Mesodermal cell (in vitro differentiated cells): ENCODE measurements around the gene NKIRAS2.

Source experiments
- H3K27ac ChIP-seq: 2 replicates; pipeline ENCODE4 v1.7.0; 2013; ENCODE audit warnings: mild to moderate bottlenecking, low read depth, low read length, moderate library complexity; ENCODE audit not compliant: severe bottlenecking
- H3K36me3 ChIP-seq: 2 replicates; pipeline ENCODE4 v1.7.1; 2013; ENCODE audit warnings: mild to moderate bottlenecking, low read length, moderate library complexity; ENCODE audit not compliant: control insufficient read depth, insufficient read depth
- H3K4me1 ChIP-seq: one replicate; pipeline ENCODE4 v1.7.1; 2013; ENCODE audit warnings: mild to moderate bottlenecking, low read length; ENCODE audit not compliant: insufficient read depth, control insufficient read depth, poor library complexity, severe bottlenecking
- H3K4me3 ChIP-seq: 2 replicates; pipeline ENCODE4 v1.7.0; 2013; ENCODE audit warnings: low read length, control low read depth, mild to moderate bottlenecking; ENCODE audit not compliant: insufficient read depth, poor library complexity, severe bottlenecking; ENCODE audit errors: extremely low read depth
- H3K9me3 ChIP-seq: 2 replicates; pipeline ENCODE4 v1.7.1; 2013; ENCODE audit warnings: mild to moderate bottlenecking, low read length, moderate library complexity; ENCODE audit not compliant: control insufficient read depth
- WGBS, 2 experiments: methylation state at CpG; one replicate each; pipeline ENCODE4 v1.1.5; 2013; ENCODE audit warnings: missing lambda C conversion rate in 2 of 2; ENCODE audit not compliant: insufficient coverage in 2 of 2; 5-methylcytosine and 5-hydroxymethylcytosine counted together

NKIRAS2 gene

GRCh38 chr17:42058063-42058462 is 38.2 kb downstream of the NKIRAS2 start:
- Histone ChIP-seq H3K9me3 (no peaks in the 10 kb centered on the region), H3K36me3 (no peaks in the 10 kb centered on the region), H3K4me1 (peaks cover 15% of the 10 kb centered on the region), H3K27ac (no peak overlapping the region), H3K4me3 (no peak overlapping the region)
- 85 to 89% methylated on average over 7 of the region's 7 CpGs for WGBS, 2 experiments

GRCh38 chr17:42059815-42060214 is 39.9 kb downstream of the NKIRAS2 start:
- no peaks in the 10 kb centered on the region for H3K36me3 ChIP-seq
- H3K4me3 ChIP-seq = no peak overlapping the region
- H3K27ac ChIP-seq = no peak overlapping the region
- H3K9me3 ChIP-seq = no peaks in the 10 kb centered on the region
- 100% methylated on average over 1 of the region's 4 CpGs; no CpG with 5 or more reads in 1 of the 2 experiments for WGBS, 2 experiments
- H3K4me1 ChIP-seq = peaks cover 20% of the 10 kb centered on the region

- H3K36me3 ChIP-seq = no peaks in the 10 kb centered on the region
- WGBS, 2 experiments = 92 to 95% methylated on average over 3 to 4 of the region's 4 CpGs
- no peaks in the 10 kb centered on the region for H3K9me3 ChIP-seq
These were observed 40.3 kb downstream of the NKIRAS2 start for GRCh38 chr17:42060231-42060630.

GRCh38 chr17:42061646-42062487 is 42.0 kb downstream of the NKIRAS2 start:
- Histone ChIP-seq H3K36me3 (no peaks in the 10 kb centered on the region), H3K27ac (no peak overlapping the region), H3K4me3 (no peak overlapping the region), H3K4me1 (peaks cover 10% of the 10 kb centered on the region), H3K9me3 (no peaks in the 10 kb centered on the region)
- 70% methylated on average over 5 of the region's 5 CpGs for WGBS, 2 experiments

More at GRCh38 chr17:42060231-42060630, 40.3 kb downstream of the NKIRAS2 start:
- H3K4me1 ChIP-seq = peaks cover 16% of the 10 kb centered on the region
- H3K27ac ChIP-seq = no peak overlapping the region
- H3K4me3 ChIP-seq = no peak overlapping the region

- Histone ChIP-seq H3K36me3 (no peaks in the 10 kb centered on the region), H3K4me1 (peaks cover 10% of the 10 kb centered on the region), H3K9me3 (no peaks in the 10 kb centered on the region), H3K4me3 (no peak overlapping the region), H3K27ac (no peak overlapping the region)
- WGBS, 2 experiments = 92 to 95% methylated on average over 13 of the region's 14 CpGs
These were observed 42.8 kb downstream of the NKIRAS2 start for GRCh38 chr17:42062681-42063080.

GRCh38 chr17:42065201-42065600 is 45.3 kb downstream of the NKIRAS2 start:
- H3K36me3 ChIP-seq = no peaks in the 10 kb centered on the region
- WGBS, 2 experiments = 88 to 100% methylated on average over 2 of the region's 2 CpGs

GRCh38 chr17:42067371-42068091 is 47.6 kb downstream of the NKIRAS2 start:
- no peak overlapping the region for H3K4me3 ChIP-seq
- 52 to 62% methylated on average over 10 to 11 of the region's 12 CpGs for WGBS, 2 experiments
- H3K4me1 ChIP-seq = peaks cover 14% of the 10 kb centered on the region
- no peak overlapping the region for H3K27ac ChIP-seq
- no peaks in the 10 kb centered on the region for H3K36me3 ChIP-seq
- no peaks in the 10 kb centered on the region for H3K9me3 ChIP-seq

More at GRCh38 chr17:42065201-42065600, 45.3 kb downstream of the NKIRAS2 start:
- Histone ChIP-seq H3K4me1 (peaks cover 10% of the 10 kb centered on the region), H3K4me3 (no peak overlapping the region), H3K27ac (no peak overlapping the region), H3K9me3 (no peaks in the 10 kb centered on the region)

- Histone ChIP-seq H3K4me1 (peaks cover 6% of the 10 kb centered on the region), H3K4me3 (no peak overlapping the region), H3K36me3 (no peaks in the 10 kb centered on the region), H3K27ac (no peak overlapping the region), H3K9me3 (no peaks in the 10 kb centered on the region)
- 89 to 100% methylated on average over 1 to 3 of the region's 3 CpGs for WGBS, 2 experiments
These were observed 49.1 kb downstream of the NKIRAS2 start for GRCh38 chr17:42068979-42069378.

- no CpG with 5 or more reads among the region's 3 CpGs for WGBS, 2 experiments
- H3K9me3 ChIP-seq = no peaks in the 10 kb centered on the region
These were observed 51.9 kb downstream of the NKIRAS2 start for GRCh38 chr17:42071810-42072209.

GRCh38 chr17:42072323-42073187 is 52.7 kb downstream of the NKIRAS2 start:
- no peaks in the 10 kb centered on the region for H3K36me3 ChIP-seq
- H3K9me3 ChIP-seq = no peaks in the 10 kb centered on the region
- H3K4me1 ChIP-seq = peaks cover 5% of the 10 kb centered on the region
- 7 to 15% methylated on average over 19 to 60 of the region's 67 CpGs for WGBS, 2 experiments
- no peak overlapping the region for H3K27ac ChIP-seq
- H3K4me3 ChIP-seq = peak overlapping the region; percentile 36

More at GRCh38 chr17:42071810-42072209, 51.9 kb downstream of the NKIRAS2 start:
- peaks cover 5% of the 10 kb centered on the region for H3K4me1 ChIP-seq
- no peaks in the 10 kb centered on the region for H3K36me3 ChIP-seq
- peak overlapping the region; percentile 36 for H3K4me3 ChIP-seq
- no peak overlapping the region for H3K27ac ChIP-seq
